OCI-LY3 (cell line): Measurements from ENCODE around the gene SARDH.
A peak's percentile ranks its signal among the peaks of the same experiment; 100 is the strongest.

ENCODE experiments used
- H2AFZ ChIP-seq: fragments of 200-600, 300-600 bp; shearing (Covaris generic); 2 replicates; pipeline ENCODE4 v1.6.0; 2014; ENCODE audit warnings: antibody characterized with exemption, low read depth, low read length
- H3K27ac ChIP-seq: fragments of 200-600, 300-600 bp; sonication (generic); 2 replicates; pipeline ENCODE4 v1.5.1; 2014; ENCODE audit warnings: mild to moderate bottlenecking, low read length, moderate library complexity, mixed read lengths
- H3K27me3 ChIP-seq: fragments of 200-600, 300-600 bp; sonication (generic); 2 replicates; pipeline ENCODE4 v1.6.1; 2014; ENCODE audit warnings: low read depth, low read length, mixed read lengths
- H3K36me3 ChIP-seq: fragments of 200-600, 300-600 bp; sonication (generic); replicated peaks from 2 replicates; pipeline ENCODE3; 2014; ENCODE audit warnings: low read depth, low read length, mixed read lengths
- H3K4me1 ChIP-seq: fragments of 300-600, 200-600 bp; sonication (generic); 2 replicates; pipeline ENCODE4 v1.6.1; 2014; ENCODE audit warnings: low read length, mixed read lengths
- H3K4me2 ChIP-seq: fragments of 200-600, 300-600 bp; sonication (generic); 2 replicates; pipeline ENCODE4 v1.6.1; 2014; ENCODE audit warnings: low read length, mixed read lengths
- H3K4me3 ChIP-seq: fragments of 300-600, 200-600 bp; sonication (generic); 2 replicates; pipeline ENCODE4 v1.5.1; 2014; ENCODE audit warnings: antibody characterized with exemption, mild to moderate bottlenecking, low read length, moderate library complexity
- H3K79me2 ChIP-seq: fragments of 300-600, 200-600 bp; shearing (Covaris generic); 2 replicates; pipeline ENCODE4 v1.6.1; 2014; ENCODE audit warnings: mild to moderate bottlenecking, low read length, mixed read lengths
- H3K9ac ChIP-seq: fragments of 300-600, 200-600 bp; shearing (Covaris generic); 2 replicates; pipeline ENCODE4 v1.6.0; 2014; ENCODE audit warnings: mild to moderate bottlenecking, low read length, moderate library complexity
- H3K9me3 ChIP-seq: fragments of 200-600, 300-600 bp; shearing (Covaris generic); 2 replicates; pipeline ENCODE4 v1.6.1; 2014; ENCODE audit warnings: low read length, mixed read lengths; ENCODE audit not compliant: insufficient read depth
- H4K20me1 ChIP-seq: fragments of 200-600, 300-600 bp; sonication (generic); 2 replicates; pipeline ENCODE4 v1.6.1; 2016; ENCODE audit warnings: low read length, mixed read lengths; ENCODE audit not compliant: insufficient read depth
- EZH2phosphoT487 ChIP-seq: fragments of 200-600 bp; shearing (Covaris generic); IDR thresholded peaks from 2 replicates; pipeline ENCODE4 v1.6.1; 2018; ENCODE audit warnings: antibody characterized with exemption, mixed run types, low read depth
- TF ChIP-seq, protein P1 (sequence below): fragments of 200-600, 300-600 bp; sonication (generic); IDR thresholded peaks from 2 replicates; pipeline ENCODE4 v1.5.1; 2014; ENCODE audit warnings: antibody characterized with exemption, low read length, low read depth

SARDH gene

GRCh38 chr9:133726401-133727276, 11.5 kb downstream of the SARDH start:
- Histone ChIP-seq H3K4me1 (peaks cover 3% of the 10 kb centered on the region; the same call in 1 of the 2 replicates), H4K20me1 (no peaks in the 10 kb centered on the region), H3K9me3 (no peaks in the 10 kb centered on the region), H3K36me3 (no peaks in the 10 kb centered on the region), H3K4me3 (no peak overlapping the region), H3K9ac (no peak overlapping the region), H3K27me3 (peaks cover 35% of the 10 kb centered on the region), H2AFZ (no peak overlapping the region), H3K27ac (no peak overlapping the region), H3K79me2 (no peaks in the 10 kb centered on the region), H3K4me2 (no peak overlapping the region)
- no peak for TF ChIP-seq EZH2phosphoT487
- TF ChIP-seq, protein P1, sequence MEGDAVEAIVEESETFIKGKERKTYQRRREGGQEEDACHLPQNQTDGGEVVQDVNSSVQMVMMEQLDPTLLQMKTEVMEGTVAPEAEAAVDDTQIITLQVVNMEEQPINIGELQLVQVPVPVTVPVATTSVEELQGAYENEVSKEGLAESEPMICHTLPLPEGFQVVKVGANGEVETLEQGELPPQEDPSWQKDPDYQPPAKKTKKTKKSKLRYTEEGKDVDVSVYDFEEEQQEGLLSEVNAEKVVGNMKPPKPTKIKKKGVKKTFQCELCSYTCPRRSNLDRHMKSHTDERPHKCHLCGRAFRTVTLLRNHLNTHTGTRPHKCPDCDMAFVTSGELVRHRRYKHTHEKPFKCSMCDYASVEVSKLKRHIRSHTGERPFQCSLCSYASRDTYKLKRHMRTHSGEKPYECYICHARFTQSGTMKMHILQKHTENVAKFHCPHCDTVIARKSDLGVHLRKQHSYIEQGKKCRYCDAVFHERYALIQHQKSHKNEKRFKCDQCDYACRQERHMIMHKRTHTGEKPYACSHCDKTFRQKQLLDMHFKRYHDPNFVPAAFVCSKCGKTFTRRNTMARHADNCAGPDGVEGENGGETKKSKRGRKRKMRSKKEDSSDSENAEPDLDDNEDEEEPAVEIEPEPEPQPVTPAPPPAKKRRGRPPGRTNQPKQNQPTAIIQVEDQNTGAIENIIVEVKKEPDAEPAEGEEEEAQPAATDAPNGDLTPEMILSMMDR, result peak; percentile 49

DNA sequence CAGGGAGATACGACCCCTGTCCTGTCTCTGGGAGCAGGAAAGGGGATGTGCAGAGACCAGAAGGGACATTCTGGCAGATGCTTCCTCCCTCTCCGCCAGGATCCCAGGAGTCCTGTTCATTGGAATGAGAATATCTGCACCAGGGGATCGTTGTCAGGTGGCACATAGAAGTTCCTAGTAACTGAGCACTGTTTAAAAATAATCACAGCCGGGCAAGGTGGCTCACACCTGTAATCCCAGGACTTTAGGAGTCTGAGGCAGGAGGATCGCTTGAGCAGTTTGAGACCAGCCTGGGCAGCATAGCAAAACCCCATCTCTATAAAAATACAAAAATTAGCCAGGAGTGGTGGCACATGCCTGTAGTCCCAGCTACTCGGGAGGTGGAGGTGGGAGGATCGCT, 12.3 kb downstream of the SARDH start:
- TF ChIP-seq EZH2phosphoT487, result no peak
- H3K4me1 ChIP-seq, result peaks cover 3% of the 10 kb centered on the region; the same call in 1 of the 2 replicates
- H3K9ac ChIP-seq, result no peak overlapping the region
- no peaks in the 10 kb centered on the region for H3K36me3 ChIP-seq
- H3K27me3 ChIP-seq, result peaks cover 38% of the 10 kb centered on the region
- no peak overlapping the region for H3K4me3 ChIP-seq
- H4K20me1 ChIP-seq, result no peaks in the 10 kb centered on the region
- no peak overlapping the region for H3K27ac ChIP-seq
- H3K79me2 ChIP-seq, result no peaks in the 10 kb centered on the region
- H3K9me3 ChIP-seq, result no peaks in the 10 kb centered on the region
- H2AFZ ChIP-seq, result no peak overlapping the region
- no peak overlapping the region for H3K4me2 ChIP-seq

DNA sequence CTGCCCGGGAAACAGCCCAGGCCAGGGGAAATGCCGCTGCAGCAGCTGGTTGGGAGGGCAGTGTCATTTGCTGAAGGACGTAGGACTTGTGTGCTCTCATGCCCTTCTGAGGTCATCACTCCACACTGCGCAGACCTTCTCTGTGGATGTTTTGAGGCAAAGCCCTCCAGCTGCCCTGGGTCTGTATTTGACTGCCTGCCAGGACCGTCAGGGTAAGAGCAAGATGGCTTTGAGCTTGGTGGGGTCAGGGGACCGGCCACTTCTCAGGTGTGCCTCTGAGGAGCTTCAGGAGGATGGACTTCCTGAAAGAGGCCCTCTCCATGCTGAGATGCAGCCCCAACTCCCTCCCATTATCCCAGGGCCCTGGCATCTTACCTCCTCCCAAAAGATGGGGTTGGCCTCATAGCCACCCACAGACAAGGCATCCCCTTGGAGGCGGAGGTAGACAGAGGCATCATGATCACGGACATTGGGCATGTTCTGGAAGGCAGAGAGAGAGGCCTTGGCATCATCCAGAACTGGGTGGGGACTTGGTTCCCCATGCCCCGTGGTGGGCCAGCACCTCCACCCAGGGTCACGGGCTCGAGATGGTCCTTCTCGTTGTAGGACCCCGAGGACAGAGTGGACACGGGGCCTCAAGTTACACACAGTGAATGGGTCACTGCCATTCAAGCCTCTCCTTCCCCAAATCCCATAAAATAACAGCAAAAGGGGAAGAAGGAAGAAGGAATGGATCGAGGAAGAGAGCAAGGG, 19.4 kb downstream of the SARDH start:
- H3K36me3 ChIP-seq, result no peaks in the 10 kb centered on the region
- peaks cover 13% of the 10 kb centered on the region for H3K27me3 ChIP-seq
- TF ChIP-seq, protein P1, result no peak
- no peak for TF ChIP-seq EZH2phosphoT487
- H3K4me3 ChIP-seq, result no peak overlapping the region
- no peaks in the 10 kb centered on the region for H3K79me2 ChIP-seq
- no peak overlapping the region for H3K4me2 ChIP-seq
- H3K4me1 ChIP-seq, result no peaks in the 10 kb centered on the region
- H3K27ac ChIP-seq, result no peak overlapping the region
- no peaks in the 10 kb centered on the region for H3K9me3 ChIP-seq
- no peak overlapping the region for H2AFZ ChIP-seq
- H3K9ac ChIP-seq, result no peak overlapping the region
- H4K20me1 ChIP-seq, result no peaks in the 10 kb centered on the region

DNA sequence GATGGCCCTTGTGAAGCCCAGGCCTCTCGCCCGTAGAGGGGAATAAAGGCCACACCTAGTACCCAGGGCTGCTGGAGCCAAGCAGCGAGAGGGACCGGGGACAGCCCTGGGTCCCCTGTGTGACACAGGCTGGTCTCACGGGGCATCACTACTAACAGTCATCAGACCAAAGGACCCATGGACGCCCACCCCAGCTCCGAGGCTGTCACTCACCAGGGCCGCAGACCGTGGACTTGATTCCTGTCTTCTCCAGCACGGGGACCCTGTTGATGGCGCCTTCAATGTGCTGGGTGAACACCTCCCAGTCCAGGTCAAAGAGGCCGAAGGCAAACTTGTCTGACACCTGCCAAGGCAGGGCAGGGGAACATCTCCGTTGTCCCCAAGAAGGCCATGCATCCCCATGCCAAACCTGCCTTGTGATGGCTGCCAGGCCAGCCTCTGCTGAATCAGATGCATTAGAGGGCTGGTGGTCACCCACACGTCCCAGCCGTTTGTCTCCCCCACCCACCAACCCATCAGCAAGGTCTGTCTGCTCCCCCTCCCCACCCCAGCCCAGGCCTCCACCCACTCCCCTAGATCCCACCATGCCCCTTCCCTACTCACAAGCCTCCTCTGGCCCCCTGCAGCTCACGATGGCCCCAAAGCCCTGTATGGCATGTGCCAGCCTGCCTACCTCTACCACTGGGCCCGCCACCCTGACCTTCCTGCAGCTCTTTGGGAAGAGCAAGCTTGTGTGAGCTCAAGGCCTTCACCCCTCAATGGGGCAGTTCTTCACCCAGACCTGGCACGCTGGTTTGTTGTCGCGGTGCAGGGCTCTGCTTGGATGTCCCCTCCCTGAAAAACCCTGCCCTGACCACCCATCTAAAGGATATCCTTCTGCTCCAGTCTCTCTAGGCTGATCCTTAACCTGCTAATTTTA, 20.8 kb downstream of the SARDH start:
- no peaks in the 10 kb centered on the region for H3K9me3 ChIP-seq
- no peaks in the 10 kb centered on the region for H4K20me1 ChIP-seq
- no peak overlapping the region for H3K4me2 ChIP-seq
- peaks cover 11% of the 10 kb centered on the region for H3K27me3 ChIP-seq
- H3K79me2 ChIP-seq, result no peaks in the 10 kb centered on the region
- H3K9ac ChIP-seq, result no peak overlapping the region
- H3K4me3 ChIP-seq, result no peak overlapping the region
- TF ChIP-seq, protein P1, result no peak
- TF ChIP-seq EZH2phosphoT487, result no peak
- H3K27ac ChIP-seq, result no peak overlapping the region
- H3K36me3 ChIP-seq, result no peaks in the 10 kb centered on the region
- H3K4me1 ChIP-seq, result peaks cover 4% of the 10 kb centered on the region; the same call in 1 of the 2 replicates
- H2AFZ ChIP-seq, result no peak overlapping the region
